Measurements from ENCODE around the gene FRMD6.

FRMD6 gene

GRCh38 chr14:51701951-51702350 is 50.2 kb downstream of the FRMD6 start:
- ChIA-PET CTCF (no interaction called here), POLR2A (ENCODE audit: low non-redundant PET) (interaction anchor here (0.7 kb wide), 1 partner anchor 9 kb away, joined by 4 read pairs; no protein-coding TSS in a partner anchor)
- no peak overlapping the region for H3K27ac ChIP-seq
- TF ChIP-seq, protein P1, sequence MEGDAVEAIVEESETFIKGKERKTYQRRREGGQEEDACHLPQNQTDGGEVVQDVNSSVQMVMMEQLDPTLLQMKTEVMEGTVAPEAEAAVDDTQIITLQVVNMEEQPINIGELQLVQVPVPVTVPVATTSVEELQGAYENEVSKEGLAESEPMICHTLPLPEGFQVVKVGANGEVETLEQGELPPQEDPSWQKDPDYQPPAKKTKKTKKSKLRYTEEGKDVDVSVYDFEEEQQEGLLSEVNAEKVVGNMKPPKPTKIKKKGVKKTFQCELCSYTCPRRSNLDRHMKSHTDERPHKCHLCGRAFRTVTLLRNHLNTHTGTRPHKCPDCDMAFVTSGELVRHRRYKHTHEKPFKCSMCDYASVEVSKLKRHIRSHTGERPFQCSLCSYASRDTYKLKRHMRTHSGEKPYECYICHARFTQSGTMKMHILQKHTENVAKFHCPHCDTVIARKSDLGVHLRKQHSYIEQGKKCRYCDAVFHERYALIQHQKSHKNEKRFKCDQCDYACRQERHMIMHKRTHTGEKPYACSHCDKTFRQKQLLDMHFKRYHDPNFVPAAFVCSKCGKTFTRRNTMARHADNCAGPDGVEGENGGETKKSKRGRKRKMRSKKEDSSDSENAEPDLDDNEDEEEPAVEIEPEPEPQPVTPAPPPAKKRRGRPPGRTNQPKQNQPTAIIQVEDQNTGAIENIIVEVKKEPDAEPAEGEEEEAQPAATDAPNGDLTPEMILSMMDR (conservative IDR thresholded peaks at IDR 0.05; ENCODE audit: low read depth) = no peak
- no peak for DNase-seq (ENCODE audit: low spot score)

- H3K27ac ChIP-seq = no peak overlapping the region
- POLR2A ChIA-PET (ENCODE audit: low non-redundant PET) = no interaction called here
- CTCF ChIA-PET = interaction anchor here (0.5 to 0.7 kb wide), 2 partner anchors 11 to 148 kb away, joined by 3 to 4 read pairs; no protein-coding TSS in a partner anchor
- no peak for DNase-seq (ENCODE audit: low spot score)
- TF ChIP-seq, protein P1 (conservative IDR thresholded peaks at IDR 0.05; ENCODE audit: low read depth) = no peak
These were observed 52.1 kb downstream of the FRMD6 start for GRCh38 chr14:51703787-51704186.

DNA sequence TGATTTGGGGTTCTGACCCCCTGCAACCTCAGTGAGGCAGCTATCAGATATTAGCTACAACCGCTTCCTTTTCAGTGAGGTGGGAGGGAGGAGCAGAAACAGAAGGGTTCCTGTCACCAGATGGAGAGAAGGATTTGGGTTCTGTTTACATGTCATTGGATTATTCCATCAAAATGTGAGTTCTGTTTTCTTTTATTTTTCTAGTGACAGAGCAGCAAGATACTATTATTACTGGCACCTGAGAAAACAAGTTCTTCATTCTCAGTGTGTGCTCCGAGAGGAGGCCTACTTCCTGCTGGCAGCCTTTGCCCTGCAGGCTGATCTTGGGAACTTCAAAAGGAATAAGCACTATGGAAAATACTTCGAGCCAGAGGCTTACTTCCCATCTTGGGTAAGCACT is 52.8 kb downstream of the FRMD6 start:
- ChIA-PET POLR2A (ENCODE audit: low non-redundant PET) (no interaction called here), CTCF (no interaction called here)
- H3K27ac ChIP-seq = no peak overlapping the region
- TF ChIP-seq, protein P1 (conservative IDR thresholded peaks at IDR 0.05; ENCODE audit: low read depth) = no peak
- no peak for DNase-seq (ENCODE audit: low spot score)

- CTCF ChIA-PET = no interaction called here
- POLR2A ChIA-PET (ENCODE audit: low non-redundant PET) = no interaction called here
- DNase-seq (ENCODE audit: low spot score) = no peak
- TF ChIP-seq, protein P1 (conservative IDR thresholded peaks at IDR 0.05; ENCODE audit: low read depth) = no peak
- H3K27ac ChIP-seq = no peak overlapping the region
These were observed 55.6 kb downstream of the FRMD6 start for GRCh38 chr14:51707327-51707726.

DNA sequence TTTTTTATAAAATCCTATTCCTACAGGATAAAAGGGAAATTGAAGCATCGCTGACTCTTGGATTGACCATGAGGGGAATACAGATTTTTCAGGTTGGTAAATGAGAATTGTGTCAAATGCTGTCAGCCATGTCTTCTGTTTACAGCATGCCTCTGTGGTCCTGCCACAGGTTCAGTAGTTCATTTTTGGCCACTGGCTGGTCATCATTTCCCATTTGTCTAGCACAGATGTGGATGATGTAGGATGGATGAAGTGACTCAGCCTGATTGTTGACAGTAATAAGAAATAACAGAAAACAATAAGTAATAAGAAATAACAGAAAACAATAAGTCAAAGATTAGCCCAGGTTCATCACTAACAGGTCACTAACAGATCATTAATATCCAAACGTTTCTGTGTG is 59.8 kb downstream of the FRMD6 start:
- no peak overlapping the region for H3K27ac ChIP-seq
- TF ChIP-seq, protein P1 (conservative IDR thresholded peaks at IDR 0.05; ENCODE audit: low read depth) = no peak
- no peak for DNase-seq (ENCODE audit: low spot score)
- CTCF ChIA-PET = no interaction called here
- POLR2A ChIA-PET (ENCODE audit: low non-redundant PET) = no interaction called here

- ChIA-PET CTCF (interaction anchor here (0.5 to 1.0 kb wide), 2 partner anchors 22 to 432 kb away, joined by 3 to 4 read pairs; no protein-coding TSS in a partner anchor), POLR2A (ENCODE audit: low non-redundant PET) (no interaction called here)
- no peak overlapping the region for H3K27ac ChIP-seq
- no peak for DNase-seq (ENCODE audit: low spot score)
- TF ChIP-seq, protein P1 (conservative IDR thresholded peaks at IDR 0.05; ENCODE audit: low read depth) = no peak
These were observed 63.5 kb downstream of the FRMD6 start for GRCh38 chr14:51715250-51715649.

Measured in RWPE1 (cell line).